Upper lobe of right lung (tissue), 1 donor: ENCODE results near the gene APLP1. TPM values are rescaled to one million over a fixed set of nuclear protein-coding genes. Genes with fewer than 3 reads are reported as not detected.
"Not testable (repeated sequence)": the region's sequence is repeated elsewhere in the genome, so short reads cannot be mapped to it uniquely, and the experiment has no call there.

ENCODE experiments used
- ATAC-seq: fragments of 200-7000 bp; cut with Tn5 transposase; one replicate; pipeline ENCODE4 v1.9.1; 2020; ENCODE audit warnings: mild to moderate bottlenecking, moderate library complexity
- DNase-seq: peaks from one replicate; pipeline ENCODE4 v3.0.0-alpha.2; 2020
- H3K27ac ChIP-seq: fragments of 200-600 bp; one replicate; pipeline ENCODE4 v1.8.0; 2022
- H3K27me3 ChIP-seq: fragments of 200-600 bp; one replicate; pipeline ENCODE4 v1.8.0; 2022; ENCODE audit warnings: mild to moderate bottlenecking
- H3K36me3 ChIP-seq: fragments of 200-600 bp; one replicate; pipeline ENCODE4 v1.8.0; 2022
- H3K4me1 ChIP-seq: fragments of 200-600 bp; one replicate; pipeline ENCODE4 v1.8.0; 2022
- H3K4me3 ChIP-seq: fragments of 200-600 bp; one replicate; pipeline ENCODE4 v1.8.0; 2022; ENCODE audit warnings: mild to moderate bottlenecking
- H3K9me3 ChIP-seq: fragments of 200-600 bp; one replicate; pipeline ENCODE4 v1.8.0; 2022
- intact Hi-C: fragments of 100-400 bp; cut with DNase I; formaldehyde crosslinking; loops from one replicate; pipeline ENCODE4 v1.11.0; 2022
- total RNA-seq: library from RNA; stranded (reverse); fragmentation: NEBNext Ultra II Directional; extraction: Animal tissue kit (Norgen Biotek cat#: 25700); gene quantifications from one replicate; pipeline ENCODE4 v1.2.1, GENCODE V29; 2021
- TF ChIP-seq, protein P1 (sequence below): fragments of 200-600 bp; IDR thresholded peaks from one replicate; pipeline ENCODE4 v1.8.0; 2022; ENCODE audit warnings: antibody characterized with exemption
- donor health status: DM: no; HTN: yes; CAD: no; lungs with severe emphysema.

Gene APLP1
- total RNA-seq, 1 donor from 2014 or later: 7.0 TPM

- H3K9me3 ChIP-seq: no peaks in the 10 kb centered on the region
- no peak for DNase-seq
- peaks cover 59% of the 10 kb centered on the region for H3K36me3 ChIP-seq
- no peak overlapping the region for H3K27ac ChIP-seq
- TF ChIP-seq, protein P1, sequence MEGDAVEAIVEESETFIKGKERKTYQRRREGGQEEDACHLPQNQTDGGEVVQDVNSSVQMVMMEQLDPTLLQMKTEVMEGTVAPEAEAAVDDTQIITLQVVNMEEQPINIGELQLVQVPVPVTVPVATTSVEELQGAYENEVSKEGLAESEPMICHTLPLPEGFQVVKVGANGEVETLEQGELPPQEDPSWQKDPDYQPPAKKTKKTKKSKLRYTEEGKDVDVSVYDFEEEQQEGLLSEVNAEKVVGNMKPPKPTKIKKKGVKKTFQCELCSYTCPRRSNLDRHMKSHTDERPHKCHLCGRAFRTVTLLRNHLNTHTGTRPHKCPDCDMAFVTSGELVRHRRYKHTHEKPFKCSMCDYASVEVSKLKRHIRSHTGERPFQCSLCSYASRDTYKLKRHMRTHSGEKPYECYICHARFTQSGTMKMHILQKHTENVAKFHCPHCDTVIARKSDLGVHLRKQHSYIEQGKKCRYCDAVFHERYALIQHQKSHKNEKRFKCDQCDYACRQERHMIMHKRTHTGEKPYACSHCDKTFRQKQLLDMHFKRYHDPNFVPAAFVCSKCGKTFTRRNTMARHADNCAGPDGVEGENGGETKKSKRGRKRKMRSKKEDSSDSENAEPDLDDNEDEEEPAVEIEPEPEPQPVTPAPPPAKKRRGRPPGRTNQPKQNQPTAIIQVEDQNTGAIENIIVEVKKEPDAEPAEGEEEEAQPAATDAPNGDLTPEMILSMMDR: no peak
- ATAC-seq: no peak
- H3K4me3 ChIP-seq: no peak overlapping the region
- intact Hi-C loops: loop anchor here (10.0 kb wide), 1 partner anchor 46 kb away; the partner anchor contains the start of gene LRFN3
- H3K27me3 ChIP-seq: no peaks in the 10 kb centered on the region
- no peaks in the 10 kb centered on the region for H3K4me1 ChIP-seq
Measured at GRCh38 chr19:35888398-35888797, 20.0 kb downstream of the APLP1 start.

GRCh38 chr19:35889370-35890112 is 21.2 kb downstream of the APLP1 start:
- H3K27me3 ChIP-seq: no peaks in the 10 kb centered on the region
- H3K36me3 ChIP-seq: peaks cover 70% of the 10 kb centered on the region
- intact Hi-C loops: loop anchor here (10.0 kb wide), 1 partner anchor 45 kb away; the partner anchor contains the start of gene LRFN3
- no peak overlapping the region for H3K27ac ChIP-seq
- TF ChIP-seq, protein P1: no peak
- DNase-seq (no peak), ATAC-seq (peak; percentile 29)
- H3K9me3 ChIP-seq: no peaks in the 10 kb centered on the region
- H3K4me1 ChIP-seq: no peaks in the 10 kb centered on the region
- H3K4me3 ChIP-seq: no peak overlapping the region

- H3K36me3 ChIP-seq: peaks cover 77% of the 10 kb centered on the region
- DNase-seq: no peak
Measured at GRCh38 chr19:35890113-35890650, 21.8 kb downstream of the APLP1 start.

GRCh38 chr19:35891819-35892218 is 23.4 kb downstream of the APLP1 start:
- peaks cover 93% of the 10 kb centered on the region for H3K36me3 ChIP-seq

More at GRCh38 chr19:35890113-35890650, 21.8 kb downstream of the APLP1 start:
- H3K4me3 ChIP-seq: no peak overlapping the region
- ATAC-seq: no peak
- no peak overlapping the region for H3K27ac ChIP-seq
- no peaks in the 10 kb centered on the region for H3K27me3 ChIP-seq
- TF ChIP-seq, protein P1: no peak
- intact Hi-C loops: no loop called here
- no peaks in the 10 kb centered on the region for H3K9me3 ChIP-seq
- H3K4me1 ChIP-seq: no peaks in the 10 kb centered on the region

DNA sequence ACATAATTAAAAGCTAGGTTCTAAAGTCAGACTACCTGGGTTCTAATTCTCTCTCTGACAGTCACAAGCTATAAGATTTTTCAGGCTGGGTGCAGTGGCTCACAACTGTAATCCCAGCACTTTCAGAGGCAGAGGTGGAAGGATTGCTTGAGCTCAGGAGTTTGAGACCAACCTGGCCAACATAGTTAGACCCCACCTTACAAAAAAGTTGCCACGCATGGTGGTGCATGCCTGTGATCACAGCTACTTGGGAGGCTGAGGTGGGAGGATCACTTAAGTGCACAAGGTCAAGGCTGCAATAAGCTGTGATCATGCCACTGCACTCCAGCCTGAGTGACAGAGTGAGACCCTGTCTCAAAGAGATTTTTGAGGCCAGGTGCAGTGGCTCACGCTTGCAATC is 26.0 kb downstream of the APLP1 start:
- intact Hi-C loops: no loop called here
- TF ChIP-seq, protein P1: no peak
- DNase-seq (no peak), ATAC-seq (no peak)
- Histone ChIP-seq H3K4me1 (peaks cover 10% of the 10 kb centered on the region), H3K36me3 (peaks cover 82% of the 10 kb centered on the region), H3K9me3 (no peaks in the 10 kb centered on the region), H3K4me3 (no peak overlapping the region), H3K27ac (no peak overlapping the region), H3K27me3 (no peaks in the 10 kb centered on the region)

More at GRCh38 chr19:35891819-35892218, 23.4 kb downstream of the APLP1 start:
- ATAC-seq, DNase-seq, H3K4me3 ChIP-seq, H3K4me1 ChIP-seq, H3K9me3 ChIP-seq, intact Hi-C loops, H3K27ac ChIP-seq, H3K27me3 ChIP-seq: not testable (repeated sequence)

DNA sequence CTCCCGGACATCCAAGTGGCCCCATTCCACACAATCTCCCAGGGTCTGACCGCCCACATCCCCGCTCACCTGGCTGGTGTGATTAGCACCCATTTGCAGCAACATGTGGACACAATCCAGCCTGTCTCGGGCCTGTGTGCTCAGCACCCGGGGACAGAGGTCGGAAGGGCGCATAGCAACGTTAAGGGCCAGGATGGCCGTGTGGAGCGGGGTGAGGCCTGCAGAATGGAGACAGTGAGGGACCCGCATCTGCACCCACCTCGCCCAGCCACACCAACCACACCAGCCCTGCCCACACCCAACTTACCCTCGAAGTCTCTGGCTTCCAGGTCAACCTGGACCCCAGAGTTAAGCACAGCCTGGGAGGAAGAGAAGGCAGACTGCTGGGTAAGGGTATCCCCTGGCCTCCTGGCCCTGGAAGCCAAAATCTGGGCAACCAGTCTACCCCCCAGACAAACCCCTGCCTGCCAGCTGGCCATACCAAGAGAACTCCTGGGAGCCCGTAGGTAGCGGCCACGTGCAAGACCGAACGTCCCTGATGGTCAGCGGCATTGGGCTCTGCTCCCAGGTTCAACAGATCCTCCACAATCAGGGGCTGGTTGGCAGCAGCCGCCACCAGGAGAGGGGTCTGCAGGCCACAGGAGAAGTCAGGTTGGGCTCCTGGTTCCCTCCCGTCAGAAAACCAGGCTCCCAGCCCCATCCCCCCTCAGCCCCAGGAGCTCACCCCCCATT is 27.7 kb downstream of the APLP1 start:
- ATAC-seq (no peak), DNase-seq (no peak)

More for the DNA sequence above, 27.7 kb downstream of the APLP1 start:
- Histone ChIP-seq H3K4me1 (peaks cover 13% of the 10 kb centered on the region), H3K27me3 (no peaks in the 10 kb centered on the region), H3K36me3 (peaks cover 65% of the 10 kb centered on the region), H3K27ac (no peak overlapping the region), H3K9me3 (no peaks in the 10 kb centered on the region), H3K4me3 (no peak overlapping the region)
- intact Hi-C loops: no loop called here
- TF ChIP-seq, protein P1: no peak
